Loucy (cell line): ENCODE results near the gene TRPT1.

Source experiments
- H2AFZ ChIP-seq: fragments of 200-600 bp; sonication (generic); 2 replicates; pipeline ENCODE4 v1.6.0; 2016; ENCODE audit warnings: antibody characterized with exemption, mild to moderate bottlenecking, low read length, moderate library complexity
- H3F3A ChIP-seq: fragments of 200-600 bp; 2 replicates; pipeline ENCODE4 v1.6.0; 2016; ENCODE audit warnings: antibody characterized with exemption, low read depth, mild to moderate bottlenecking
- H3K27me3 ChIP-seq: fragments of 200-600 bp; sonication (generic); 2 replicates; pipeline ENCODE4 v1.6.1; 2014; ENCODE audit warnings: low read length, mild to moderate bottlenecking; ENCODE audit not compliant: insufficient read depth, poor library complexity, severe bottlenecking
- H3K36me3 ChIP-seq: fragments of 200-600 bp; sonication (generic); 2 replicates; pipeline ENCODE4 v1.6.1; 2016; ENCODE audit warnings: low read length; ENCODE audit not compliant: insufficient read depth
- H3K4me1 ChIP-seq: fragments of 200-600 bp; sonication (generic); 2 replicates; pipeline ENCODE4 v1.5.1; 2014; ENCODE audit warnings: low read length, mild to moderate bottlenecking; ENCODE audit not compliant: insufficient read depth, poor library complexity, severe bottlenecking
- H3K4me2 ChIP-seq: fragments of 200-600 bp; sonication (generic); 2 replicates; pipeline ENCODE4 v1.6.0; 2014; ENCODE audit warnings: antibody characterized with exemption, low read length, low read depth, mild to moderate bottlenecking; ENCODE audit not compliant: poor library complexity, severe bottlenecking
- H3K4me3 ChIP-seq: fragments of 200-600 bp; sonication (generic); 2 replicates; pipeline ENCODE4 v1.5.1; 2014; ENCODE audit warnings: low read length, mild to moderate bottlenecking, mixed read lengths; ENCODE audit not compliant: poor library complexity, severe bottlenecking
- H3K79me2 ChIP-seq: fragments of 200-600 bp; sonication (generic); 2 replicates; pipeline ENCODE4 v1.6.1; 2014; ENCODE audit warnings: low read length; ENCODE audit not compliant: insufficient read depth
- H3K9ac ChIP-seq: fragments of 200-600 bp; sonication (generic); 2 replicates; pipeline ENCODE4 v1.6.0; 2014; ENCODE audit warnings: mild to moderate bottlenecking, low read depth, low read length, moderate library complexity; ENCODE audit not compliant: poor library complexity, severe bottlenecking
- H3K9me2 ChIP-seq: fragments of 200-600 bp; sonication (generic); replicated peaks from 2 replicates; pipeline ENCODE4 v1.6.1; 2016; ENCODE audit warnings: low read depth, low read length, mixed read lengths
- H3K9me3 ChIP-seq: fragments of 200-600 bp; sonication (generic); 2 replicates; pipeline ENCODE4 v1.6.1; 2014; ENCODE audit warnings: mild to moderate bottlenecking, antibody characterized with exemption, low read length, low read depth; ENCODE audit not compliant: insufficient read depth
- H4K20me1 ChIP-seq: fragments of 200-600 bp; sonication (generic); 2 replicates; pipeline ENCODE4 v1.6.0; 2014; ENCODE audit warnings: antibody characterized with exemption, low read length, mild to moderate bottlenecking; ENCODE audit not compliant: insufficient read depth, poor library complexity, severe bottlenecking
- EZH2phosphoT487 ChIP-seq: fragments of 200-600 bp; IDR thresholded peaks from 2 replicates; pipeline ENCODE4 v1.6.1; 2018; ENCODE audit warnings: antibody characterized with exemption, mild to moderate bottlenecking, moderate library complexity, borderline replicate concordance
- TF ChIP-seq, protein P1 (sequence below): fragments of 200-600 bp; sonication (generic); conservative IDR thresholded peaks from 2 replicates; pipeline ENCODE4 v1.5.1; 2014; ENCODE audit warnings: mild to moderate bottlenecking, antibody characterized with exemption, low read length

TRPT1 gene

GRCh38 chr11:64220798-64221197 is 5.2 kb downstream of the TRPT1 start:
- H3K36me3 ChIP-seq: peaks cover 27% of the 10 kb centered on the region; the same call in 1 of the 2 replicates

DNA sequence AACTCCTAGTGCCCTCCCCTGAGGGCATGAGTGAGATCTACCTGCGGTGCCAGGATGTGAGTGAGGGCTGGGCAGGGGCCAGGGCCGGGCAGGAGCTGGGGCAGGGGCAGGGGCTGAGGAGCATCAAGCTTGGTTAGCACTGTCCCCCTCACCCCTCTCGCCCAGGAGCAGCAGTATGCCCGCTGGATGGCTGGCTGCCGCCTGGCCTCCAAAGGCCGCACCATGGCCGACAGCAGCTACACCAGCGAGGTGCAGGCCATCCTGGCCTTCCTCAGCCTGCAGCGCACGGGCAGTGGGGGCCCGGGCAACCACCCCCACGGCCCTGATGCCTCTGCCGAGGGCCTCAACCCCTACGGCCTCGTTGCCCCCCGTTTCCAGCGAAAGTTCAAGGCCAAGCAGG is 5.7 kb downstream of the TRPT1 start:
- peaks cover 27% of the 10 kb centered on the region; the same call in 1 of the 2 replicates for H3K36me3 ChIP-seq
- H3K79me2 ChIP-seq: peaks cover 11% of the 10 kb centered on the region
- H4K20me1 ChIP-seq: peaks cover 7% of the 10 kb centered on the region
- peaks cover 6% of the 10 kb centered on the region for H3K4me1 ChIP-seq
- no peak overlapping the region for H3K4me3 ChIP-seq
- no peaks in the 10 kb centered on the region for H3K9me2 ChIP-seq
- no peaks in the 10 kb centered on the region for H3K9me3 ChIP-seq
- H3F3A ChIP-seq: no peaks in the 10 kb centered on the region
- no peak overlapping the region for H3K4me2 ChIP-seq
- H3K27me3 ChIP-seq: no peaks in the 10 kb centered on the region
- H3K9ac ChIP-seq: no peak overlapping the region
- no peak overlapping the region for H2AFZ ChIP-seq
- TF ChIP-seq, protein P1, sequence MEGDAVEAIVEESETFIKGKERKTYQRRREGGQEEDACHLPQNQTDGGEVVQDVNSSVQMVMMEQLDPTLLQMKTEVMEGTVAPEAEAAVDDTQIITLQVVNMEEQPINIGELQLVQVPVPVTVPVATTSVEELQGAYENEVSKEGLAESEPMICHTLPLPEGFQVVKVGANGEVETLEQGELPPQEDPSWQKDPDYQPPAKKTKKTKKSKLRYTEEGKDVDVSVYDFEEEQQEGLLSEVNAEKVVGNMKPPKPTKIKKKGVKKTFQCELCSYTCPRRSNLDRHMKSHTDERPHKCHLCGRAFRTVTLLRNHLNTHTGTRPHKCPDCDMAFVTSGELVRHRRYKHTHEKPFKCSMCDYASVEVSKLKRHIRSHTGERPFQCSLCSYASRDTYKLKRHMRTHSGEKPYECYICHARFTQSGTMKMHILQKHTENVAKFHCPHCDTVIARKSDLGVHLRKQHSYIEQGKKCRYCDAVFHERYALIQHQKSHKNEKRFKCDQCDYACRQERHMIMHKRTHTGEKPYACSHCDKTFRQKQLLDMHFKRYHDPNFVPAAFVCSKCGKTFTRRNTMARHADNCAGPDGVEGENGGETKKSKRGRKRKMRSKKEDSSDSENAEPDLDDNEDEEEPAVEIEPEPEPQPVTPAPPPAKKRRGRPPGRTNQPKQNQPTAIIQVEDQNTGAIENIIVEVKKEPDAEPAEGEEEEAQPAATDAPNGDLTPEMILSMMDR: no peak
- TF ChIP-seq EZH2phosphoT487: no peak

More at GRCh38 chr11:64220798-64221197, 5.2 kb downstream of the TRPT1 start:
- no peak overlapping the region for H3K4me3 ChIP-seq
- peaks cover 11% of the 10 kb centered on the region for H4K20me1 ChIP-seq
- no peak overlapping the region for H3K4me2 ChIP-seq
- H2AFZ ChIP-seq: no peak overlapping the region
- peaks cover 14% of the 10 kb centered on the region for H3K79me2 ChIP-seq
- TF ChIP-seq, protein P1: no peak
- no peak for TF ChIP-seq EZH2phosphoT487
- peaks cover 10% of the 10 kb centered on the region for H3K4me1 ChIP-seq
- H3K9me2 ChIP-seq: no peaks in the 10 kb centered on the region
- H3K27me3 ChIP-seq: no peaks in the 10 kb centered on the region
- no peak overlapping the region for H3K9ac ChIP-seq
- H3F3A ChIP-seq: no peaks in the 10 kb centered on the region
- no peaks in the 10 kb centered on the region for H3K9me3 ChIP-seq

- H3K36me3 ChIP-seq: peaks cover 27% of the 10 kb centered on the region; the same call in 1 of the 2 replicates
- no peak overlapping the region for H3K9ac ChIP-seq
- no peaks in the 10 kb centered on the region for H3K27me3 ChIP-seq
- H3K9me2 ChIP-seq: no peaks in the 10 kb centered on the region
- no peak overlapping the region for H2AFZ ChIP-seq
- no peak overlapping the region for H3K4me2 ChIP-seq
- TF ChIP-seq, protein P1: no peak
- no peaks in the 10 kb centered on the region for H3F3A ChIP-seq
- peaks cover 5% of the 10 kb centered on the region; the same call in 1 of the 2 replicates for H3K79me2 ChIP-seq
- H3K9me3 ChIP-seq: no peaks in the 10 kb centered on the region
- peaks cover 1% of the 10 kb centered on the region for H3K4me1 ChIP-seq
- H3K4me3 ChIP-seq: no peak overlapping the region
- peaks cover 2% of the 10 kb centered on the region for H4K20me1 ChIP-seq
Measured at GRCh38 chr11:64219755-64220154, 6.2 kb downstream of the TRPT1 start.
